HepG2 (cell line): ENCODE measurements around the gene ZNF121. TPM values are rescaled to one million over a fixed set of nuclear protein-coding genes. Genes with fewer than 3 reads are reported as not detected.

ENCODE experiments used
- BORCS8-MEF2B ChIP-seq: sonication (generic); formaldehyde crosslinking; IDR thresholded peaks from 2 replicates; pipeline ENCODE4 v1.8.0; 2022; ENCODE audit warnings: mild to moderate bottlenecking, missing genetic modification reagents
- FOXK1 ChIP-seq: sonication (generic); formaldehyde crosslinking; IDR thresholded peaks from 2 replicates; pipeline ENCODE4 v1.4.0; 2020; ENCODE audit warnings: low read depth, missing genetic modification reagents, borderline replicate concordance
- HES4 ChIP-seq: sonication (generic); formaldehyde crosslinking; IDR thresholded peaks from 2 replicates; pipeline ENCODE4 v1.9.0; 2021; ENCODE audit warnings: mild to moderate bottlenecking, missing genetic modification reagents, borderline replicate concordance
- HNRNPK ChIP-seq: fragments of 200-400 bp; formaldehyde crosslinking; IDR thresholded peaks from 2 replicates; pipeline ENCODE4 v1.6.1; 2018; ENCODE audit warnings: low read length, low read depth, moderate library complexity, mild to moderate bottlenecking; ENCODE audit not compliant: poor library complexity, severe bottlenecking
- KAT7 ChIP-seq: IDR thresholded peaks from 2 replicates; pipeline ENCODE4 v1.6.1; 2018; ENCODE audit warnings: borderline replicate concordance, missing compliant biosample characterization
- PHF21A ChIP-seq: sonication (generic); formaldehyde crosslinking; IDR thresholded peaks from 2 replicates; pipeline ENCODE4 v1.5.0; 2020; ENCODE audit warnings: mild to moderate bottlenecking, missing genetic modification reagents
- PLRG1 ChIP-seq: fragments of 450-650 bp; conservative IDR thresholded peaks from 2 replicates; pipeline ENCODE4 v1.6.1; 2016
- PPARG ChIP-seq: conservative IDR thresholded peaks from 2 replicates; pipeline ENCODE4 v1.6.1; 2016; ENCODE audit warnings: missing biosample characterization, missing genetic modification reagents
- RBM22 ChIP-seq: fragments of 200-400 bp; formaldehyde crosslinking; optimal IDR thresholded peaks from 2 replicates; pipeline ENCODE3; 2017; ENCODE audit warnings: mild to moderate bottlenecking, low read length, moderate library complexity
- RFX5 ChIP-seq: IDR thresholded peaks from 2 replicates; pipeline ENCODE4 v1.6.1; 2011; ENCODE audit warnings: low read depth, low read length, improper control_type of control experiment
- SMC3 ChIP-seq: IDR thresholded peaks from 2 replicates; pipeline ENCODE4 v1.6.1; 2011; ENCODE audit warnings: low read length, improper control_type of control experiment
- TCF12 ChIP-seq, 2 experiments: fragments of 450-650 bp in 1 of 2; sonication (generic) in 1 of 2; formaldehyde crosslinking in 1 of 2; IDR thresholded peaks; 2 replicates each; pipeline versions ENCODE4 v1.6.1 to v1.8.0; 2017 to 2022; ENCODE audit warnings: antibody characterized with exemption in 1 of 2, mild to moderate bottlenecking in 1 of 2, missing genetic modification reagents in 1 of 2, moderate library complexity in 1 of 2
- ZFP1 ChIP-seq: IDR thresholded peaks from 2 replicates; pipeline ENCODE4 v1.6.1; 2016
- ZFX ChIP-seq: sonication (generic); formaldehyde crosslinking; IDR thresholded peaks from 2 replicates; pipeline ENCODE4 v1.4.0; 2020; ENCODE audit warnings: mild to moderate bottlenecking, low read depth, missing genetic modification reagents, moderate library complexity
- ZNF101 ChIP-seq: sonication (generic); formaldehyde crosslinking; IDR thresholded peaks from 2 replicates; pipeline ENCODE4 v1.4.0; 2020; ENCODE audit warnings: mild to moderate bottlenecking, low read depth, missing genetic modification reagents, borderline replicate concordance
- ZNF143 ChIP-seq: sonication (generic); formaldehyde crosslinking; IDR thresholded peaks from 2 replicates; pipeline ENCODE4 v1.4.0; 2020; ENCODE audit warnings: missing genetic modification reagents
- ZNF225 ChIP-seq: sonication (generic); formaldehyde crosslinking; IDR thresholded peaks from 2 replicates; pipeline ENCODE4 v1.4.0; 2020; ENCODE audit warnings: mild to moderate bottlenecking, missing genetic modification reagents
- ZNF230 ChIP-seq: sonication (generic); formaldehyde crosslinking; IDR thresholded peaks from 2 replicates; pipeline ENCODE4 v1.4.0; 2020; ENCODE audit warnings: mild to moderate bottlenecking, missing genetic modification reagents
- ZNF501 ChIP-seq: sonication (generic); formaldehyde crosslinking; IDR thresholded peaks from 2 replicates; pipeline ENCODE4 v1.5.1; 2020; ENCODE audit warnings: mild to moderate bottlenecking, moderate library complexity, missing genetic modification reagents
- ZNF543 ChIP-seq: sonication (generic); formaldehyde crosslinking; IDR thresholded peaks from 2 replicates; pipeline ENCODE4 v1.4.0; 2020; ENCODE audit warnings: mild to moderate bottlenecking, missing genetic modification reagents
- polyA plus RNA-seq, 8 experiments: library from polyadenylated mRNA; depleted of rRNA in 3 of 8; stranded (reverse) in 7 of 8; unstranded in 1 of 8; fragments of >200 nt; fragmentation: Illumina TruSeq in 4 of 8; extraction: Trizol in 4 of 8; gene quantifications; 2 replicates each; pipeline versions ENCODE4 v1.2.1 to v1.2.3, GENCODE V29; 2011 to 2016; ENCODE audit warnings: low read depth in 4 of 8, missing spikeins in 1 of 8, mixed read lengths in 1 of 8; ENCODE audit not compliant: insufficient read depth in 1 of 8
- total RNA-seq, 5 experiments: library from RNA; depleted of rRNA; stranded (reverse); fragments of >200 nt; fragmentation: Illumina TruSeq; extraction: Trizol; gene quantifications; 2 replicates each; pipeline ENCODE4 v1.2.3, GENCODE V29; 2016; ENCODE audit warnings: low read depth in 1 of 5
- TF ChIP-seq, protein P1 (sequence below): sonication (generic); formaldehyde crosslinking; IDR thresholded peaks from 2 replicates; pipeline ENCODE4 v1.5.0; 2020; ENCODE audit warnings: missing genetic modification reagents
- TF ChIP-seq, protein P2 (sequence below): sonication (generic); formaldehyde crosslinking; IDR thresholded peaks from 2 replicates; pipeline ENCODE4 v1.8.0; 2022; ENCODE audit warnings: mild to moderate bottlenecking, missing genetic modification reagents, moderate library complexity
- TF ChIP-seq, protein P3 (sequence below): sonication (generic); formaldehyde crosslinking; IDR thresholded peaks from 2 replicates; pipeline ENCODE4 v1.9.0; 2021; ENCODE audit warnings: missing genetic modification reagents, borderline replicate concordance
- TF ChIP-seq, protein P4 (sequence below): sonication (generic); formaldehyde crosslinking; IDR thresholded peaks from 2 replicates; pipeline ENCODE4 v1.9.0; 2021; ENCODE audit warnings: missing genetic modification reagents, borderline replicate concordance
- TF ChIP-seq, protein P5 (sequence below): IDR thresholded peaks from 2 replicates; pipeline ENCODE4 v1.6.1; 2016; ENCODE audit warnings: missing genetic modification reagents, missing compliant biosample characterization

The ZNF121 gene
- total and polyA plus RNA-seq, 2 of the 13 experiments (the other 11 are each of a cell fraction or from before 2014, with no cell fraction given) = 7.8 to 56.3 TPM

DNA sequence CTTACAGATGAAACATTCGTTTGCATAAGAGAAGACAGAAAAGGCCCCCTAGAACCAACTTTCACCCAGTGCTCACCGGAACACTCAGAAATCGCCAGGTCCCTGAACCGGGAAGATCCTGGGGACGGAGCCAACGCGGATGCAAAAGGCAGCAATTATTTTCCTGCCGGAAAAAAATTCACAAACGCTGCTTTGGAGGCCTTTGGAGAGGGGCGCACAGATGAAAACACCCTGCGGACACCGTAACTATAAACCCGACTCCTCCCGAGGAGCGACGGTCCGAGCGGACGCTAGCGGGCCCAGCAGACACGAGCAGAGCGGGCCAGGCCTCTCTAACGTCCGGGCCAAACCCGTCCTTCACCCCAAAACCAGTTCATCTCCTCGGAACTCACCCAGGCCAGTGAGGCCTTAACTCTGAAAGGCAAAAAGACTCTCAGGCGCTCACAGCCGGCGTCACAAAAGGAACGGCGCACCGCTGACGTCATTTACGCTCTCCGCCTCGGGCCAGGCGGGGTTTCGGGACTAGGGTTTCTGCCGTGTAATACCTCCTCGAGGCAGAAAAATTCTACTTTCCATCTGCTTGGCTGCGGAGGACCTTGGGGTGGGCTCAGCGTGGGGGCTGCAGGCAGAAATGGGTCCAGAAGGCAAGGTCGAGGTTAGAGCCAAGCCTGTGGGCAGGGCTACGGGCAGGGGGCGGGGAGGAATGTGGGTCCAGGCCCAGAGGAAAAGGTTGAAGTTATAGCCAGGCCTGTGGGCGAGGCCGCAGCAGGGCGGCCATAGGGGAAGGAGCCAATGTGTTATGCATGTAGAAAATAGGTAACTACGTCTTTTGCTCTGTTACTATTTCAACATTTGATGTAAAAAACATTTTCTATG, 45.9 kb downstream of the ZNF121 start, which contains the start of gene ZNF426 (continued):
- TF ChIP-seq ZFX (CRISPR knock-in tag) (peak; percentile 99), ZNF230 (CRISPR knock-in tag) (0 out of 2 replicates have a peak, but pooled peaks have one; percentile 37), ZNF543 (0 out of 2 replicates have a peak, but pooled peaks have one; percentile 44), BORCS8-MEF2B (CRISPR knock-in tag) (peak; percentile 91), ZNF101 (CRISPR knock-in tag) (no peak), PHF21A (CRISPR knock-in tag) (peak; percentile 79), RFX5 (peak; percentile 48; the same call in 1 of the 2 replicates), PPARG (CRISPR knock-in tag) (peak; percentile 14; the same call in 1 of the 2 replicates), SMC3 (no peak), FOXK1 (CRISPR knock-in tag) (peak; percentile 78; the same call in 1 of the 2 replicates), HES4 (CRISPR knock-in tag) (peak; percentile 89), TCF12 (IDR thresholded peaks at IDR 0.05) (no peak), TCF12 (CRISPR knock-in tag; IDR thresholded peaks at IDR 0.05) (no peak), ZFP1 (CRISPR knock-in tag) (no peak), ZNF225 (CRISPR knock-in tag) (peak; percentile 83), ZNF143 (0 out of 2 replicates have a peak, but pooled peaks have one; percentile 41), RBM22 (no peak), PLRG1 (no peak), ZNF501 (CRISPR knock-in tag) (peak; percentile 85), HNRNPK (no peak), KAT7 (CRISPR knock-in tag) (peak; percentile 56; the same call in 1 of the 2 replicates)
- TF ChIP-seq, protein P1, sequence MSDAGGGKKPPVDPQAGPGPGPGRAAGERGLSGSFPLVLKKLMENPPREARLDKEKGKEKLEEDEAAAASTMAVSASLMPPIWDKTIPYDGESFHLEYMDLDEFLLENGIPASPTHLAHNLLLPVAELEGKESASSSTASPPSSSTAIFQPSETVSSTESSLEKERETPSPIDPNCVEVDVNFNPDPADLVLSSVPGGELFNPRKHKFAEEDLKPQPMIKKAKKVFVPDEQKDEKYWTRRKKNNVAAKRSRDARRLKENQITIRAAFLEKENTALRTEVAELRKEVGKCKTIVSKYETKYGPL (CRISPR knock-in tag) = no peak
- TF ChIP-seq, protein P2, sequence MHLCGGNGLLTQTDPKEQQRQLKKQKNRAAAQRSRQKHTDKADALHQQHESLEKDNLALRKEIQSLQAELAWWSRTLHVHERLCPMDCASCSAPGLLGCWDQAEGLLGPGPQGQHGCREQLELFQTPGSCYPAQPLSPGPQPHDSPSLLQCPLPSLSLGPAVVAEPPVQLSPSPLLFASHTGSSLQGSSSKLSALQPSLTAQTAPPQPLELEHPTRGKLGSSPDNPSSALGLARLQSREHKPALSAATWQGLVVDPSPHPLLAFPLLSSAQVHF = no peak
- TF ChIP-seq, protein P3, sequence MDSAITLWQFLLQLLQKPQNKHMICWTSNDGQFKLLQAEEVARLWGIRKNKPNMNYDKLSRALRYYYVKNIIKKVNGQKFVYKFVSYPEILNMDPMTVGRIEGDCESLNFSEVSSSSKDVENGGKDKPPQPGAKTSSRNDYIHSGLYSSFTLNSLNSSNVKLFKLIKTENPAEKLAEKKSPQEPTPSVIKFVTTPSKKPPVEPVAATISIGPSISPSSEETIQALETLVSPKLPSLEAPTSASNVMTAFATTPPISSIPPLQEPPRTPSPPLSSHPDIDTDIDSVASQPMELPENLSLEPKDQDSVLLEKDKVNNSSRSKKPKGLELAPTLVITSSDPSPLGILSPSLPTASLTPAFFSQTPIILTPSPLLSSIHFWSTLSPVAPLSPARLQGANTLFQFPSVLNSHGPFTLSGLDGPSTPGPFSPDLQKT (CRISPR knock-in tag) = no peak
- TF ChIP-seq, protein P4, sequence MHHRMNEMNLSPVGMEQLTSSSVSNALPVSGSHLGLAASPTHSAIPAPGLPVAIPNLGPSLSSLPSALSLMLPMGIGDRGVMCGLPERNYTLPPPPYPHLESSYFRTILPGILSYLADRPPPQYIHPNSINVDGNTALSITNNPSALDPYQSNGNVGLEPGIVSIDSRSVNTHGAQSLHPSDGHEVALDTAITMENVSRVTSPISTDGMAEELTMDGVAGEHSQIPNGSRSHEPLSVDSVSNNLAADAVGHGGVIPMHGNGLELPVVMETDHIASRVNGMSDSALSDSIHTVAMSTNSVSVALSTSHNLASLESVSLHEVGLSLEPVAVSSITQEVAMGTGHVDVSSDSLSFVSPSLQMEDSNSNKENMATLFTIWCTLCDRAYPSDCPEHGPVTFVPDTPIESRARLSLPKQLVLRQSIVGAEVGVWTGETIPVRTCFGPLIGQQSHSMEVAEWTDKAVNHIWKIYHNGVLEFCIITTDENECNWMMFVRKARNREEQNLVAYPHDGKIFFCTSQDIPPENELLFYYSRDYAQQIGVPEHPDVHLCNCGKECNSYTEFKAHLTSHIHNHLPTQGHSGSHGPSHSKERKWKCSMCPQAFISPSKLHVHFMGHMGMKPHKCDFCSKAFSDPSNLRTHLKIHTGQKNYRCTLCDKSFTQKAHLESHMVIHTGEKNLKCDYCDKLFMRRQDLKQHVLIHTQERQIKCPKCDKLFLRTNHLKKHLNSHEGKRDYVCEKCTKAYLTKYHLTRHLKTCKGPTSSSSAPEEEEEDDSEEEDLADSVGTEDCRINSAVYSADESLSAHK (CRISPR knock-in tag) = no peak
- TF ChIP-seq, protein P5, sequence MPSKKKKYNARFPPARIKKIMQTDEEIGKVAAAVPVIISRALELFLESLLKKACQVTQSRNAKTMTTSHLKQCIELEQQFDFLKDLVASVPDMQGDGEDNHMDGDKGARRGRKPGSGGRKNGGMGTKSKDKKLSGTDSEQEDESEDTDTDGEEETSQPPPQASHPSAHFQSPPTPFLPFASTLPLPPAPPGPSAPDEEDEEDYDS = peak; percentile 67
